ENCODE data around the gene PEX19.
"Not testable (repeated sequence)": the region's sequence is repeated elsewhere in the genome, so short reads cannot be mapped to it uniquely, and the experiment has no call there.

PEX19 gene

DNA sequence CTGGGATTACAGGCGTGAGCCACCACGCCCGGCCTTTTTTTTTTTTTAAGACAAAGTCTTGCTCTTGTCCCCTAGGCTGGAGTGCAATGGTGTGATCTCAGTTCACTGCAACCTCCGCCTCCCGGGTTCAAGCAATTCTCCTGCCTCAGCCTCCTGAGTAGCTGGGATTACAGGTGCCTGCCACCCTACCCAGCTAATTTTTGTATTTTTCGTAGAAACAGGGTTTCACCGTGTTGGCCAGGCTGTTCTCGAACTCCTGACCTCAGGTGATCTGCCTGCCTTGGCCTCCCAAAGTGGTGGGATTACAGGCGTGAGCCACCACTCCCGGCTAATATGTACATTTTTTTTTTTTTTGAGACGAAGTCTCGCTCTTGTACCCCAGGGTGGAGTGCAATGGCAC lies 2.8 kb upstream of the PEX19 start:
- not testable (repeated sequence) for H3K9me3 ChIP-seq (replicated peaks in 1 of 2; ENCODE audit: control insufficient read depth in 2 of 2, insufficient read depth in 1 of 2, low read depth in 1 of 2, low read length in 2 of 2); H3K4me2 ChIP-seq (ENCODE audit: insufficient read depth, low read length, poor library complexity, severe bottlenecking); H3K79me1 ChIP-seq (ENCODE audit: low read depth, low read length); H3K23ac ChIP-seq (ENCODE audit: low read depth, low read length, poor library complexity); H3K14ac ChIP-seq (ENCODE audit: low read length); H2BK5ac ChIP-seq (ENCODE audit: low read length); H3K27me3 ChIP-seq (ENCODE audit: control insufficient read depth in 3 of 3, insufficient read depth in 3 of 3, low read depth in 1 of 3, low read length in 3 of 3); H3K4me1 ChIP-seq (ENCODE audit: control insufficient read depth in 2 of 2, insufficient read depth in 1 of 2, low read depth in 1 of 2, low read length in 2 of 2); H2BK15ac ChIP-seq (ENCODE audit: low read length); H2BK120ac ChIP-seq (ENCODE audit: low read depth, low read length); H3K18ac ChIP-seq (ENCODE audit: low read length); H4K91ac ChIP-seq (ENCODE audit: low read depth, low read length, poor library complexity); H3K4me3 ChIP-seq (ENCODE audit: low read length in 2 of 2); H4K8ac ChIP-seq (ENCODE audit: low read depth, low read length); H2AFZ ChIP-seq (ENCODE audit: low read length); H2BK12ac ChIP-seq (ENCODE audit: low read length); H3K27ac ChIP-seq (replicated peaks; ENCODE audit: low read length); H3K4ac ChIP-seq (ENCODE audit: low read length); DNase-seq (ENCODE audit: low spot score); H2AK5ac ChIP-seq (ENCODE audit: low read depth, low read length); H3K9ac ChIP-seq (ENCODE audit: low read depth, low read length, poor library complexity)
- no CpG with 5 or more reads among the region's 12 CpGs for WGBS, 2 donors (ENCODE audit: extremely low coverage in 2 of 2, insufficient read length in 2 of 2, insufficient replicate concordance in 1 of 2)
- H3K36me3 ChIP-seq (replicated peaks in 1 of 2; ENCODE audit: control insufficient read depth in 2 of 2, insufficient read depth in 2 of 2, low read length in 2 of 2): peaks cover 31 to 57% of the 10 kb centered on the region in 2 donors

DNA sequence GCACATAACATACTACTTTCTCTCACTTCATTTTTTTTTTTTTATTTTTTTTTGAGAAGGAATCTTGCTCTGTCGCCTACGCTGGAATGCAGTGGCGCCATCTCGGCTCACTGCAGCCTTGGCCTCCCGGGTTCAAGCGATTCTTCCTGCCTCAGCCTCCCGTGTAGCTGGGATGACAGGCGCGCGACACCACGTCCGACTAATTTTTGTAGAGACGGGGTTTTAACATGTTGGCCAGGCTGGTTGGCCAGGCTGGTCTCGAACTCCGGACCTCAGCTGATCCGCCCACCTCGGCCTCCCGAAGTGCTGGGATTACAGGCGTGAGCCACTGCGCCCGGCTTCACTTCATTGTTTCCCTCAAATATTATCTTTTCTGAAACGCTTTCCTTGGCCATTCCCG lies 573 bp upstream of the PEX19 start:
- Histone ChIP-seq H4K8ac (ENCODE audit: low read depth, low read length) (no peak overlapping the region), H3K4me1 (ENCODE audit: control insufficient read depth in 2 of 2, insufficient read depth in 1 of 2, low read depth in 1 of 2, low read length in 2 of 2) (peaks cover 0 to 7% of the 10 kb centered on the region in 2 donors), H2AFZ (ENCODE audit: low read length) (peak overlapping the region; percentile 87), H3K9me3 (replicated peaks in 1 of 2; ENCODE audit: control insufficient read depth in 2 of 2, insufficient read depth in 1 of 2, low read depth in 1 of 2, low read length in 2 of 2) (no peaks in the 10 kb centered on the region), H2BK5ac (ENCODE audit: low read length) (no peak overlapping the region), H3K27me3 (ENCODE audit: control insufficient read depth in 3 of 3, insufficient read depth in 3 of 3, low read depth in 1 of 3, low read length in 3 of 3) (no peaks in the 10 kb centered on the region), H3K4me2 (ENCODE audit: insufficient read depth, low read length, poor library complexity, severe bottlenecking) (no peak overlapping the region), H2AK5ac (ENCODE audit: low read depth, low read length) (no peak overlapping the region), H3K18ac (ENCODE audit: low read length) (no peak overlapping the region), H2BK15ac (ENCODE audit: low read length) (no peak overlapping the region), H2BK120ac (ENCODE audit: low read depth, low read length) (no peak overlapping the region), H3K79me1 (ENCODE audit: low read depth, low read length) (peaks cover 3% of the 10 kb centered on the region), H3K4ac (ENCODE audit: low read length) (no peak overlapping the region), H3K23ac (ENCODE audit: low read depth, low read length, poor library complexity) (no peak overlapping the region), H4K91ac (ENCODE audit: low read depth, low read length, poor library complexity) (no peak overlapping the region), H3K36me3 (replicated peaks in 1 of 2; ENCODE audit: control insufficient read depth in 2 of 2, insufficient read depth in 2 of 2, low read length in 2 of 2) (peaks cover 25 to 57% of the 10 kb centered on the region in 2 donors), H3K27ac (replicated peaks; ENCODE audit: low read length) (no peak overlapping the region), H3K4me3 (ENCODE audit: low read length in 2 of 2) (peak overlapping the region in 1 of 2 donors; percentile 88), H2BK12ac (ENCODE audit: low read length) (no peak overlapping the region), H3K9ac (ENCODE audit: low read depth, low read length, poor library complexity) (no peak overlapping the region), H3K14ac (ENCODE audit: low read length) (no peak overlapping the region)
- no peak for DNase-seq (ENCODE audit: low spot score)
- WGBS, 2 donors (ENCODE audit: extremely low coverage in 2 of 2, insufficient read length in 2 of 2, insufficient replicate concordance in 1 of 2): no CpG with 5 or more reads among the region's 23 CpGs

DNA sequence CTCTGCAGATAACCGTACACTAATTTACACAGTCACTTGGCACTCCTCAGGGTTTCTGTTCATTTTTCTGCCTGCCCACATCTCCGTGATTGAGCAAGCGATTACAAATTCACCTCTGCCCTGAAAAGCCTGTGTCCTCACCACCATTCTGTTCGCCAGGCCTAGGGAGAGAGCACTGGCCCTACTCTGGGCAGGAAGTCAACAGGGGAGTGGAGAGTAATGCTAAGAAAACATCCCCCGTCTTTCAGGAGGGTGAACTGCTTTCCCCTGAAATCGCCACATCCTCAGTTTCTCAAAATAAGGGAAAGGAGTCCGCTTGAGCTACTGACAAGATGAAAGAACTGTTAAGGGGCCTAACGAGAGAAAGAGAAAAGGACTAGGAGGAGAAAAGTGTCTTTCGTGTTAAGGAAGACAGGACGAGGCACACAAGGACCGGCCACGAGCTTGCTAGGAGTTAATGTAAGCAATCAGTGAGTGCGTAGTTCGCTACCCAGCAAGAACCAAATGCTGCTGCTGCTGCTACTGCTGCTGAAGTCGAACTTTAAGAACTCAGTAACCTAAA lies 632 bp downstream of the PEX19 start:
- Histone ChIP-seq H2BK120ac (ENCODE audit: low read depth, low read length) (no peak overlapping the region), H3K23ac (ENCODE audit: low read depth, low read length, poor library complexity) (no peak overlapping the region), H3K4me3 (ENCODE audit: low read length in 2 of 2) (peak overlapping the region; percentile 88 to 89), H3K9me3 (replicated peaks in 1 of 2; ENCODE audit: control insufficient read depth in 2 of 2, insufficient read depth in 1 of 2, low read depth in 1 of 2, low read length in 2 of 2) (no peaks in the 10 kb centered on the region), H3K18ac (ENCODE audit: low read length) (peak overlapping the region; percentile 48), H3K9ac (ENCODE audit: low read depth, low read length, poor library complexity) (peak overlapping the region; percentile 78), H2BK15ac (ENCODE audit: low read length) (no peak overlapping the region), H3K4me2 (ENCODE audit: insufficient read depth, low read length, poor library complexity, severe bottlenecking) (peak overlapping the region; percentile 81), H3K79me1 (ENCODE audit: low read depth, low read length) (peaks cover 3% of the 10 kb centered on the region), H3K36me3 (replicated peaks in 1 of 2; ENCODE audit: control insufficient read depth in 2 of 2, insufficient read depth in 2 of 2, low read length in 2 of 2) (peaks cover 23 to 57% of the 10 kb centered on the region in 2 donors), H3K27ac (replicated peaks; ENCODE audit: low read length) (no peak overlapping the region), H3K14ac (ENCODE audit: low read length) (no peak overlapping the region), H2BK12ac (ENCODE audit: low read length) (no peak overlapping the region), H4K8ac (ENCODE audit: low read depth, low read length) (no peak overlapping the region), H2AFZ (ENCODE audit: low read length) (peak overlapping the region; percentile 87), H2BK5ac (ENCODE audit: low read length) (no peak overlapping the region), H3K4me1 (ENCODE audit: control insufficient read depth in 2 of 2, insufficient read depth in 1 of 2, low read depth in 1 of 2, low read length in 2 of 2) (peaks cover 0 to 7% of the 10 kb centered on the region in 2 donors), H3K27me3 (ENCODE audit: control insufficient read depth in 3 of 3, insufficient read depth in 3 of 3, low read depth in 1 of 3, low read length in 3 of 3) (no peaks in the 10 kb centered on the region), H4K91ac (ENCODE audit: low read depth, low read length, poor library complexity) (no peak overlapping the region), H2AK5ac (ENCODE audit: low read depth, low read length) (no peak overlapping the region), H3K4ac (ENCODE audit: low read length) (no peak overlapping the region)
- no peak for DNase-seq (ENCODE audit: low spot score)
- no CpG with 5 or more reads among the region's 15 CpGs for WGBS, 2 donors (ENCODE audit: extremely low coverage in 2 of 2, insufficient read length in 2 of 2, insufficient replicate concordance in 1 of 2)

DNA sequence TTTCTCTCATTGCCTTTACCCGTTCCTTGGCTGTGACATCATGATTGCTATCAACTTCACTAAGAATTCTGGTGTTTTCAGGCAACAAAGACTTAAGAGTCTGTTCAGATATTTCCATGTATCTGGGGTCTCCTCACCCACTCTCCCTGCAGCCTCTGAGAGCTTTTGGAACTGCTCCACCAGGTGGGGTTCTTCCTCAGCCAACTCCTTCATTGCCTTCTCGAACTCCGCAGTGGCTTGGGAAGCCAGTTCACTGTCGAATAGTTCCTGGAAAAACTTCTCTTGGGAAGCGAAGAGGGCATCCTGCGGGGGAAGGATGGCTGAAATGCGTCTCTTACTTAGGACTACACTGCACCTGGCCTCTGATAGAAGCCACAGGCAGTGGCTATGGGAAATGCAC lies 2.1 kb downstream of the PEX19 start:
- no peak overlapping the region for H3K14ac ChIP-seq (ENCODE audit: low read length)
- H3K23ac ChIP-seq (ENCODE audit: low read depth, low read length, poor library complexity): no peak overlapping the region
- no peaks in the 10 kb centered on the region for H3K27me3 ChIP-seq (ENCODE audit: control insufficient read depth in 3 of 3, insufficient read depth in 3 of 3, low read depth in 1 of 3, low read length in 3 of 3)
- H4K91ac ChIP-seq (ENCODE audit: low read depth, low read length, poor library complexity): no peak overlapping the region
- peaks cover 3% of the 10 kb centered on the region for H3K79me1 ChIP-seq (ENCODE audit: low read depth, low read length)
- H2AFZ ChIP-seq (ENCODE audit: low read length): no peak overlapping the region
- H3K9me3 ChIP-seq (replicated peaks in 1 of 2; ENCODE audit: control insufficient read depth in 2 of 2, insufficient read depth in 1 of 2, low read depth in 1 of 2, low read length in 2 of 2): no peaks in the 10 kb centered on the region
- H2BK5ac ChIP-seq (ENCODE audit: low read length): no peak overlapping the region
- no peak overlapping the region for H2BK12ac ChIP-seq (ENCODE audit: low read length)
- H2BK120ac ChIP-seq (ENCODE audit: low read depth, low read length): no peak overlapping the region
- H3K18ac ChIP-seq (ENCODE audit: low read length): no peak overlapping the region
- H3K4me3 ChIP-seq (ENCODE audit: low read length in 2 of 2): no peak overlapping the region
- H3K4me1 ChIP-seq (ENCODE audit: control insufficient read depth in 2 of 2, insufficient read depth in 1 of 2, low read depth in 1 of 2, low read length in 2 of 2): peaks cover 0 to 7% of the 10 kb centered on the region in 2 donors
- no peak overlapping the region for H2AK5ac ChIP-seq (ENCODE audit: low read depth, low read length)
- no peak overlapping the region for H3K9ac ChIP-seq (ENCODE audit: low read depth, low read length, poor library complexity)
- H3K36me3 ChIP-seq (replicated peaks in 1 of 2; ENCODE audit: control insufficient read depth in 2 of 2, insufficient read depth in 2 of 2, low read length in 2 of 2): peaks cover 34 to 58% of the 10 kb centered on the region in 2 donors
- H3K4ac ChIP-seq (ENCODE audit: low read length): no peak overlapping the region
- H3K27ac ChIP-seq (replicated peaks; ENCODE audit: low read length): no peak overlapping the region
- H4K8ac ChIP-seq (ENCODE audit: low read depth, low read length): no peak overlapping the region
- no peak overlapping the region for H2BK15ac ChIP-seq (ENCODE audit: low read length)
- no peak for DNase-seq (ENCODE audit: low spot score)
- WGBS, 2 donors (ENCODE audit: extremely low coverage in 2 of 2, insufficient read length in 2 of 2, insufficient replicate concordance in 1 of 2): no CpG with 5 or more reads among the region's 7 CpGs
- H3K4me2 ChIP-seq (ENCODE audit: insufficient read depth, low read length, poor library complexity, severe bottlenecking): no peak overlapping the region

Measured in neuronal stem cell (in vitro differentiated cells).